A549 (cell line): Measurements from ENCODE around the gene RAB27A.

Source experiments
- REST ChIP-seq: fragments of 200-600 bp; sonication (generic); IDR thresholded peaks from 2 replicates; pipeline ENCODE4 v1.6.1; 2016; ENCODE audit warnings: antibody characterized with exemption, mild to moderate bottlenecking, moderate library complexity
- SMC3 ChIP-seq: fragments of >200 bp; sonication (Bioruptor Twin); formaldehyde crosslinking; IDR thresholded peaks from 3 replicates; pipeline ENCODE4 v1.6.1; 2018; ENCODE audit warnings: inconsistent platforms

- TF ChIP-seq REST (no peak), SMC3 (no peak)
These were observed 31.7 kb downstream of the RAB27A start for GRCh38 chr15:55257938-55258337.
